ENCODE data around the gene TMEM87B.

The TMEM87B gene

DNA sequence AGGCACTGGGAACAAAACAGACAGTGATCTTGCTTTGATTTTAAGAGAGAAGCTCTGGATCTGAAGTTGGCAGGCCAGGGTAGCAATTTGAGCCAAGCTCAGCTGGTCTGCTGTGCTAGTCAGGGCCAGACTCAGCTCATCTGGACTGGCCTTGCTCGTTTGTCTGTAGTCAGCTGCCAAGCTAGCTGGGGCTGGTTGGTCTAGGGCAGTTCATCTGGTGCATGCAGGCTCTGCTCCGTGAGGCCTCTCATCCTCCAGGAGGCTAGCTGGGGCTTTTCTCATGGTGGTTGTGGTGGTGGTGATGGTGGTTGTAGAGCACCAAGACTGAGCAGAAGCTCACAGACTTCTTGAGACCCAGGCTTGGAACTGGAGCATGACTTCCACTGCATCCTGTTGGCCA, 93.4 kb downstream of the TMEM87B start:
- Histone ChIP-seq H3K36me3 (ENCODE audit: control insufficient read depth, insufficient read depth, low read length) (no peaks in the 10 kb centered on the region), H3K4me3 (replicated peaks; ENCODE audit: low read depth, low read length) (no peak overlapping the region), H3K27me3 (replicated peaks; ENCODE audit: control insufficient read depth, insufficient read depth, low read length) (no peaks in the 10 kb centered on the region)
- DNase-seq (ENCODE audit: extremely low read depth, insufficient read length): no peak
- TF ChIP-seq, protein P1, sequence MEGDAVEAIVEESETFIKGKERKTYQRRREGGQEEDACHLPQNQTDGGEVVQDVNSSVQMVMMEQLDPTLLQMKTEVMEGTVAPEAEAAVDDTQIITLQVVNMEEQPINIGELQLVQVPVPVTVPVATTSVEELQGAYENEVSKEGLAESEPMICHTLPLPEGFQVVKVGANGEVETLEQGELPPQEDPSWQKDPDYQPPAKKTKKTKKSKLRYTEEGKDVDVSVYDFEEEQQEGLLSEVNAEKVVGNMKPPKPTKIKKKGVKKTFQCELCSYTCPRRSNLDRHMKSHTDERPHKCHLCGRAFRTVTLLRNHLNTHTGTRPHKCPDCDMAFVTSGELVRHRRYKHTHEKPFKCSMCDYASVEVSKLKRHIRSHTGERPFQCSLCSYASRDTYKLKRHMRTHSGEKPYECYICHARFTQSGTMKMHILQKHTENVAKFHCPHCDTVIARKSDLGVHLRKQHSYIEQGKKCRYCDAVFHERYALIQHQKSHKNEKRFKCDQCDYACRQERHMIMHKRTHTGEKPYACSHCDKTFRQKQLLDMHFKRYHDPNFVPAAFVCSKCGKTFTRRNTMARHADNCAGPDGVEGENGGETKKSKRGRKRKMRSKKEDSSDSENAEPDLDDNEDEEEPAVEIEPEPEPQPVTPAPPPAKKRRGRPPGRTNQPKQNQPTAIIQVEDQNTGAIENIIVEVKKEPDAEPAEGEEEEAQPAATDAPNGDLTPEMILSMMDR (IDR thresholded peaks at IDR 0.05; ENCODE audit: insufficient read depth, low read length, poor library complexity, severe bottlenecking): no peak

DNA sequence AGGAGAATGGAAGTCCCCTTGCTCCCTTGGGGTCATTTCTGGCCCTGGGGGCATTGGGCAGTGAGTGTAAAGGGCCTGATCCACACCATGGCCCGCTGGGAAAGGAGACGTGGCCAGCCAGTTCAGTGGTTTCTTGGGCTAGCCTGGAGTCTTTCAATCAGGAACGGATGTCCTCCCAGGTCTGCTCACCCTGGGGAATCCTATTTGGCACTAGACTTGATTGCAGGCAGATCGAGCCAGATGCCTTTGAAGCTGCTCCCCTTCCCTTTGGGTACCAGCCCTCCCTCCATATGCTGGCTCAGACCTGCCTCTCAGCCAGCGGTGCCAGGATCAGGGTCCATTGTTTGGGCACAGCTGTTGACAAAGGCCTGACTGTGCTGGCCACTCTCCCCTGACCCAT, 94.1 kb downstream of the TMEM87B start:
- TF ChIP-seq, protein P1 (IDR thresholded peaks at IDR 0.05; ENCODE audit: insufficient read depth, low read length, poor library complexity, severe bottlenecking): no peak
- H3K36me3 ChIP-seq (ENCODE audit: control insufficient read depth, insufficient read depth, low read length): no peaks in the 10 kb centered on the region
- no peaks in the 10 kb centered on the region for H3K27me3 ChIP-seq (replicated peaks; ENCODE audit: control insufficient read depth, insufficient read depth, low read length)
- no peak overlapping the region for H3K4me3 ChIP-seq (replicated peaks; ENCODE audit: low read depth, low read length)
- DNase-seq (ENCODE audit: extremely low read depth, insufficient read length): no peak

DNA sequence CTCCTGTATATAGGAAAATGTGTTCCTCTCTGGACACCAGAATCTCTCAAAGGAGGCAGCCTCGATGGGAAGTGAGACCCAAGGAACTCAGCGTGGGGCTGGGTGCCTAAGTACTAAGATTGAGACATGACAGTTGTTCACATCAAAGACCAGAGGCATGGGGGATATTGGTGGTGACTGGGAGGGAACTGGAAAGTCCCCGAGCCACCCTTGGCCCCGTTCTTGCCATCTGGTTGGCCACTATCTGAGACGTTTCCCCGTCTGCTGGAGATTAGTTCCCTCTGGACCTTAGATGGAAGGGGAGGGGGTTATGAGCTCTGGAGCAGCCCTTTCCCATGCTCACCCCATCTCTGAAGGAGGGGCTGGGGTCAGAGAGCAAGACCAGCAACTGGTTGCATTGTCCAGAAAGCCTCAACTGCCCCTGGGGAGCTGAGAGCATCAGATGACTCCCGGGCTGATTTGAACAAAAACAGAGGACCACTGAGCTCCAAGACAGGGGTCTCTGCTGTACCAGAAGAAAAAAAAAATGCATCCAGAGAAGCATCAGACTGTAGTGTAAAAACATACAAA, 94.9 kb downstream of the TMEM87B start:
- no peak for DNase-seq (ENCODE audit: extremely low read depth, insufficient read length)
- no peak overlapping the region for H3K4me3 ChIP-seq (replicated peaks; ENCODE audit: low read depth, low read length)
- H3K27me3 ChIP-seq (replicated peaks; ENCODE audit: control insufficient read depth, insufficient read depth, low read length): no peaks in the 10 kb centered on the region
- TF ChIP-seq, protein P1 (IDR thresholded peaks at IDR 0.05; ENCODE audit: insufficient read depth, low read length, poor library complexity, severe bottlenecking): no peak
- H3K36me3 ChIP-seq (ENCODE audit: control insufficient read depth, insufficient read depth, low read length): no peaks in the 10 kb centered on the region

DNA sequence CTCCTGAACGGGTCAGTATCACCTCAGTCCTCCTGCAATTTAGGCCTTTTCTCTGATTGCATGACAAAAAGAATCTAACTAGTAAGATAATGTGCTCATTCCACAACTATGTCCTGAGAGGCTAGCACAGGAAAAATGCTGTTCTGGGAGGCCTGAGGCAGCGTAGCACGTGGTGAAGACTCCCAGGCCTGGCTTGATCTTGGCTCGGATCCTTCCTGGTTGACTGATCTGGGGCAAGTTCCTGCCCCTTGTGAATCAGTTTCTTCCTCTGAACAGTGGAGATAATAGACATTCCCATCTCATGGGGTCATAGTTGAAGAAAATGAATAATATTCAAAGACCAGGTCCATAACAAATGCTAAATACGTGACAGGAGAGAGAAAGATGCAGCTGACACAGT, 95.4 kb downstream of the TMEM87B start:
- Histone ChIP-seq H3K36me3 (ENCODE audit: control insufficient read depth, insufficient read depth, low read length) (no peaks in the 10 kb centered on the region), H3K4me3 (replicated peaks; ENCODE audit: low read depth, low read length) (no peak overlapping the region), H3K27me3 (replicated peaks; ENCODE audit: control insufficient read depth, insufficient read depth, low read length) (no peaks in the 10 kb centered on the region)
- DNase-seq (ENCODE audit: extremely low read depth, insufficient read length): no peak
- TF ChIP-seq, protein P1 (IDR thresholded peaks at IDR 0.05; ENCODE audit: insufficient read depth, low read length, poor library complexity, severe bottlenecking): no peak

- Histone ChIP-seq H3K36me3 (ENCODE audit: control insufficient read depth, insufficient read depth, low read length) (no peaks in the 10 kb centered on the region), H3K4me3 (replicated peaks; ENCODE audit: low read depth, low read length) (no peak overlapping the region), H3K27me3 (replicated peaks; ENCODE audit: control insufficient read depth, insufficient read depth, low read length) (no peaks in the 10 kb centered on the region)
- TF ChIP-seq, protein P1 (IDR thresholded peaks at IDR 0.05; ENCODE audit: insufficient read depth, low read length, poor library complexity, severe bottlenecking): no peak
- DNase-seq (ENCODE audit: extremely low read depth, insufficient read length): no peak
These were observed 95.8 kb downstream of the TMEM87B start for GRCh38 chr2:112150851-112151250.

GRCh38 chr2:112151271-112151670, 96.2 kb downstream of the TMEM87B start:
- no peak for DNase-seq (ENCODE audit: extremely low read depth, insufficient read length)
- H3K4me3 ChIP-seq (replicated peaks; ENCODE audit: low read depth, low read length): no peak overlapping the region
- no peaks in the 10 kb centered on the region for H3K36me3 ChIP-seq (ENCODE audit: control insufficient read depth, insufficient read depth, low read length)
- TF ChIP-seq, protein P1 (IDR thresholded peaks at IDR 0.05; ENCODE audit: insufficient read depth, low read length, poor library complexity, severe bottlenecking): no peak
- no peaks in the 10 kb centered on the region for H3K27me3 ChIP-seq (replicated peaks; ENCODE audit: control insufficient read depth, insufficient read depth, low read length)
